LNCaP clone FGC (cell line): ENCODE data around the gene DEFB124.

Experiments used
- DNase-seq: peaks from one replicate; pipeline ENCODE4 v3.0.0-alpha.2; 2011; ENCODE audit warnings: low read depth
- H3K4me3 ChIP-seq: 2 replicates; pipeline ENCODE4 v1.5.1; 2011; ENCODE audit warnings: mild to moderate bottlenecking, low read depth, low read length, control low read depth
- CTCF ChIP-seq: IDR thresholded peaks from 2 replicates; pipeline ENCODE4 v1.5.1; 2012; ENCODE audit warnings: mild to moderate bottlenecking; ENCODE audit not compliant: control insufficient read depth, insufficient read depth; ENCODE audit errors: extremely low read depth

Gene DEFB124

GRCh38 chr20:31485450-31486339 lies 10.8 kb upstream of the DEFB124 start:
- no peak for DNase-seq
- no peak overlapping the region for H3K4me3 ChIP-seq
- TF ChIP-seq CTCF, result no peak

GRCh38 chr20:31484001-31484400 lies 9.1 kb upstream of the DEFB124 start:
- no peak for TF ChIP-seq CTCF
- DNase-seq, result no peak
- H3K4me3 ChIP-seq, result no peak overlapping the region

GRCh38 chr20:31476643-31477215 lies 1.8 kb upstream of the DEFB124 start:
- TF ChIP-seq CTCF, result no peak
- H3K4me3 ChIP-seq, result no peak overlapping the region
- no peak for DNase-seq

GRCh38 chr20:31476294-31476585 lies 1.3 kb upstream of the DEFB124 start:
- no peak for DNase-seq
- no peak for TF ChIP-seq CTCF
- H3K4me3 ChIP-seq, result no peak overlapping the region

- DNase-seq, result no peak
- no peak for TF ChIP-seq CTCF
- no peak overlapping the region for H3K4me3 ChIP-seq
These were observed 756 bp upstream of the DEFB124 start for GRCh38 chr20:31475472-31476293.

GRCh38 chr20:31474097-31474436 lies 860 bp downstream of the DEFB124 start:
- no peak overlapping the region for H3K4me3 ChIP-seq
- TF ChIP-seq CTCF, result no peak
- no peak for DNase-seq
